Measurements from ENCODE around the gene XPO5. TPM values are rescaled to one million over a fixed set of nuclear protein-coding genes. Genes with fewer than 3 reads are reported as not detected.

XPO5 gene
- total RNA-seq, 3 donors from 2014 or later (not counting 1 experiment from before 2014, with no cell fraction given) = 47.6 to 54.6 (median 48.7) TPM

DNA sequence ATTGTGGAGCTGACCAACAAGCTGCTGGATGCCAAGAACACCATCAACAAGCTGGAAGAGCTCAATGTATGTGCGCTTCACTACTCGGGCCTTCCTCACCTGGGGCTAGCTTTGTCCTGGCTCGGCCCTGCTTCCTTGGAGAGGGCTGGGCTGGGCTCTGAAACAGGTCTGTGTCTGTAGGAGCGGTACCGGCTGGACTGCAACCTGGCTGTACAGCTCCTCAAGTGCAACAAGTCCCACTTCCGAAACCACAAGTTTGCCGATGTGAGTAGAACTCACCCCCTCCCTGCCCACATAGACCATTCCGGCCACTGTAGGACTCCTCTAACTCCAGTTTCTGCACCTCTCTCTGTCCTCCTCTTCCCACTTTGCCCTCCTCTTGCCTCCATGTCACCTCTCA is 72.4 kb downstream of the XPO5 start:
- H3K4me1 Mint-ChIP-seq = peaks cover 0 to 4% of the 10 kb centered on the region in 2 donors
- no peaks in the 10 kb centered on the region for H3K36me3 Mint-ChIP-seq
- H3K4me3 Mint-ChIP-seq = no peak overlapping the region
- H3K27ac ChIP-seq (ENCODE audit: low read length) = no peak overlapping the region
- no peak for DNase-seq
- H3K4me1 ChIP-seq (ENCODE audit: control insufficient read depth, insufficient read depth, low read length) = peaks cover 4% of the 10 kb centered on the region
- peak overlapping the region in 1 of 2 donors; percentile 40 for H3K27ac Mint-ChIP-seq
- intact Hi-C loops (cut with micrococcal nuclease) = loop anchor here (10.0 kb wide), 1 partner anchor 269 kb away; no protein-coding TSS in a partner anchor
- H3K9me3 Mint-ChIP-seq = no peaks in the 10 kb centered on the region
- H3K27me3 Mint-ChIP-seq (ENCODE audit: low read depth in 2 of 2) = peaks cover under 1 to 1% of the 10 kb centered on the region in 2 donors
- peaks cover 63% of the 10 kb centered on the region for H3K36me3 ChIP-seq (ENCODE audit: control insufficient read depth, insufficient read depth, low read length)
- peaks cover 8% of the 10 kb centered on the region for H3K27me3 ChIP-seq (ENCODE audit: control insufficient read depth, insufficient read depth, low read length)
- 93% methylated on average over 8 of the region's 8 CpGs for WGBS (ENCODE audit: insufficient coverage)
- no peak for ATAC-seq
- TF ChIP-seq, protein P1, sequence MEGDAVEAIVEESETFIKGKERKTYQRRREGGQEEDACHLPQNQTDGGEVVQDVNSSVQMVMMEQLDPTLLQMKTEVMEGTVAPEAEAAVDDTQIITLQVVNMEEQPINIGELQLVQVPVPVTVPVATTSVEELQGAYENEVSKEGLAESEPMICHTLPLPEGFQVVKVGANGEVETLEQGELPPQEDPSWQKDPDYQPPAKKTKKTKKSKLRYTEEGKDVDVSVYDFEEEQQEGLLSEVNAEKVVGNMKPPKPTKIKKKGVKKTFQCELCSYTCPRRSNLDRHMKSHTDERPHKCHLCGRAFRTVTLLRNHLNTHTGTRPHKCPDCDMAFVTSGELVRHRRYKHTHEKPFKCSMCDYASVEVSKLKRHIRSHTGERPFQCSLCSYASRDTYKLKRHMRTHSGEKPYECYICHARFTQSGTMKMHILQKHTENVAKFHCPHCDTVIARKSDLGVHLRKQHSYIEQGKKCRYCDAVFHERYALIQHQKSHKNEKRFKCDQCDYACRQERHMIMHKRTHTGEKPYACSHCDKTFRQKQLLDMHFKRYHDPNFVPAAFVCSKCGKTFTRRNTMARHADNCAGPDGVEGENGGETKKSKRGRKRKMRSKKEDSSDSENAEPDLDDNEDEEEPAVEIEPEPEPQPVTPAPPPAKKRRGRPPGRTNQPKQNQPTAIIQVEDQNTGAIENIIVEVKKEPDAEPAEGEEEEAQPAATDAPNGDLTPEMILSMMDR (IDR thresholded peaks at IDR 0.05) = no peak
- H3K4me3 ChIP-seq (ENCODE audit: low read length) = no peak overlapping the region
- H3K9me3 ChIP-seq (ENCODE audit: control insufficient read depth, insufficient read depth, low read length) = no peaks in the 10 kb centered on the region

GRCh38 chr6:43502666-43503065 is 73.2 kb downstream of the XPO5 start:
- TF ChIP-seq, protein P1 (IDR thresholded peaks at IDR 0.05) = no peak
- Histone ChIP-seq H3K4me3 (ENCODE audit: low read length) (no peak overlapping the region), H3K27me3 (ENCODE audit: control insufficient read depth, insufficient read depth, low read length) (peaks cover 1% of the 10 kb centered on the region), H3K9me3 (ENCODE audit: control insufficient read depth, insufficient read depth, low read length) (no peaks in the 10 kb centered on the region), H3K4me1 (ENCODE audit: control insufficient read depth, insufficient read depth, low read length) (peaks cover 4% of the 10 kb centered on the region), H3K27ac (ENCODE audit: low read length) (no peak overlapping the region), H3K36me3 (ENCODE audit: control insufficient read depth, insufficient read depth, low read length) (peaks cover 63% of the 10 kb centered on the region)
- Mint-ChIP-seq H3K4me1 (peaks cover 0 to 4% of the 10 kb centered on the region in 2 donors), H3K27ac (peak overlapping the region in 1 of 2 donors; percentile 40), H3K27me3 (ENCODE audit: low read depth in 2 of 2) (no peaks in the 10 kb centered on the region), H3K4me3 (no peak overlapping the region), H3K9me3 (no peaks in the 10 kb centered on the region), H3K36me3 (no peaks in the 10 kb centered on the region)
- ATAC-seq = no peak
- intact Hi-C loops (cut with micrococcal nuclease) = loop anchor here (10.0 kb wide), 1 partner anchor 268 kb away; no protein-coding TSS in a partner anchor
- DNase-seq = no peak
- WGBS (ENCODE audit: insufficient coverage) = 94% methylated on average over 4 of the region's 4 CpGs

GRCh38 chr6:43500921-43501320 is 74.9 kb downstream of the XPO5 start:
- Histone ChIP-seq H3K4me1 (ENCODE audit: control insufficient read depth, insufficient read depth, low read length) (peaks cover 1% of the 10 kb centered on the region), H3K27me3 (ENCODE audit: control insufficient read depth, insufficient read depth, low read length) (no peaks in the 10 kb centered on the region), H3K9me3 (ENCODE audit: control insufficient read depth, insufficient read depth, low read length) (no peaks in the 10 kb centered on the region), H3K36me3 (ENCODE audit: control insufficient read depth, insufficient read depth, low read length) (peaks cover 61% of the 10 kb centered on the region), H3K4me3 (ENCODE audit: low read length) (no peak overlapping the region), H3K27ac (ENCODE audit: low read length) (no peak overlapping the region)
- Mint-ChIP-seq H3K36me3 (no peaks in the 10 kb centered on the region), H3K4me1 (peaks cover under 1 to 1% of the 10 kb centered on the region in 2 donors), H3K27ac (peak overlapping the region in 1 of 2 donors; percentile 41), H3K9me3 (no peaks in the 10 kb centered on the region), H3K4me3 (no peak overlapping the region), H3K27me3 (ENCODE audit: low read depth in 2 of 2) (no peaks in the 10 kb centered on the region)
- intact Hi-C loops (cut with micrococcal nuclease) = loop anchor here (10.0 kb wide), 1 partner anchor 266 kb away; no protein-coding TSS in a partner anchor
- DNase-seq = no peak
- no peak for ATAC-seq
- TF ChIP-seq, protein P1 (IDR thresholded peaks at IDR 0.05) = no peak
- WGBS (ENCODE audit: insufficient coverage) = 97% methylated on average over 3 of the region's 3 CpGs

All from natural killer cell (primary cell).